Hepatocyte (in vitro differentiated cells): ENCODE results near the gene NRIP1.

Experiments
- CTCF ChIP-seq: fragments of 200-600 bp; sonication (generic); IDR thresholded peaks from 2 replicates; pipeline ENCODE4 v1.5.1; 2016; ENCODE audit warnings: antibody characterized with exemption, mild to moderate bottlenecking; ENCODE audit not compliant: poor library complexity
- EZH2 ChIP-seq: fragments of 200-600 bp; sonication (generic); IDR thresholded peaks from 2 replicates; pipeline ENCODE4 v1.6.1; 2016; ENCODE audit warnings: antibody characterized with exemption, mild to moderate bottlenecking, borderline replicate concordance

- no peak for TF ChIP-seq CTCF
- no peak for TF ChIP-seq EZH2
Measured at GRCh38 chr21:15079269-15079668, 14.5 kb upstream of the NRIP1 start.
